T1000 (cell line): ENCODE data around the gene CDC42SE2.
"Not testable (repeated sequence)": the region's sequence is repeated elsewhere in the genome, so short reads cannot be mapped to it uniquely, and the experiment has no call there.

Experiments used
- DNase-seq: peaks from one replicate; lab custom pipeline; 2025; ENCODE audit warnings: mixed read lengths; lab: John Stamatoyannopoulos, UW

The CDC42SE2 gene

DNA sequence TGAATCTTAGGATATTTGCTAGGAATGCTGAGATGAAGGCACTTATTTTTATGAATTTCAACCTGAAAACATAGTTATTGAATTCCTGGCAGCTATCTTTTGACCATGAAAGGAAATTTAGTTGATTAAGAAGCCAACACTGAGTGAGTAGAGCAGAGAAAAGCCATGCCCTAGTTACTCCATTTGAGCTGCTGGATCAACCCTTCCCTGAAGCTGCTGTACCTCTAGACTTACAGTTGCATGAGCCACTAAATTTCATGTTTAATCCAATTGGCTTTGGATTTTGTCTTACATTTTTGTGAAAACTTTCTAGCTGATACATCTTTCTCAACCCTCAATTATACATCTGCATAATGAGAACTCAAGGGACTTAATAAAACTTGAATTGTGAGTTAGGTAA lies 54.6 kb downstream of the CDC42SE2 start:
- no peak for DNase-seq

DNA sequence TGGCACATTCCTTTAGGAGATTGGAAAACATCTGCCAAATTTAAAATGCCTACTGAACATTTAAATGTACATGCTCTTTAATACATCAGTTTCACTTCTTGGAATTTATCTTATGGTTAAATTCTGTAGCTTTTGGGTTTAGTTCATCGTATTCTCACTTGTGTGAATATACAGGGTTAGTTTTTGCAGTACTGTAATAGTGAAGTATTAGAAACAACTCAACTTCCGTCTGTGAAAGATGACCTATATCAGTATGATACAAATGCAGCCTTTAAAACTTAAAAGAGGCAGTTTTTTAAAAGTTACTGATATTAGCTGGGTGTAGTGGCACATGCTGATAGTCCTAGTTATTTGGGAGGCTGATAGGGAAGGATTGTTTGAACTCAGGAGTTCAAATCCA lies 57.2 kb downstream of the CDC42SE2 start:
- no peak for DNase-seq

DNA sequence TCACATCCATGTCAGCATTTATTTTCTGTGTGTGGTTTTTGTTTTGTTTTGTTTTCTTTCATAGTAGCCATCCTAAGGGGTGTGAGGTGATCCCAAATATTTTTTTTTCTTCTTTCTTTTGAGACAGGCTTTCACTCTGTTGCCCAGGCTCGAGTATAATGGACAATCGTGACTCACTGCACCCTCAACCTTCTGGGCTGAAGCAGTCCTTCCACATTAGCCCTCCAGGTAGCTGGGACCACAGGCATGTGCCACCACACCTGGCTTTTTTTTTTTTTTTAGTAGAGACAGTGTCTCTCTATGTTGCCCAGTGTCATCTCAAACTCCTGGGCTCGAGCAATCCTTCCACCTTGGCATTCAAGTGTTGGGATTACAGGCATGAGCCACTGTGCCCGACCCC lies 59.1 kb downstream of the CDC42SE2 start:
- no peak for DNase-seq

DNA sequence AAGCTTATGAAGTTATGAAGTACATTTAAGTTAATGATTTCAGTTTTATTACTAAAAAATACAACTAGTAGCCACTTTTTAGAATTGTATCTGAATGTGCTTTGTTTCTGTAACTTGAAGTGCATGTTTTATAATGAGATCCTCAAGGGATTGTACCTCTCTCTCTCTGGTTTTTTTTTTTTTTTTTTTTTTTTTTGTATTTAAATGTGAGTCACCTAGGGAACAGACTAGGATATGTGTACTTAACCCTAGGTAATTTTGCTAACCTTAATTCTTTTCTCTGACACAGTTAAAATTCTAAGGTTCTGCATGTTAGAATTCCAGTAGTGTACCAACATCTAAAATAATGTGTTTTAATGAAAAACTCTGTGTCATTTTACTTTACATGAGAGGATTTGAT lies 59.5 kb downstream of the CDC42SE2 start:
- DNase-seq: no peak

DNA sequence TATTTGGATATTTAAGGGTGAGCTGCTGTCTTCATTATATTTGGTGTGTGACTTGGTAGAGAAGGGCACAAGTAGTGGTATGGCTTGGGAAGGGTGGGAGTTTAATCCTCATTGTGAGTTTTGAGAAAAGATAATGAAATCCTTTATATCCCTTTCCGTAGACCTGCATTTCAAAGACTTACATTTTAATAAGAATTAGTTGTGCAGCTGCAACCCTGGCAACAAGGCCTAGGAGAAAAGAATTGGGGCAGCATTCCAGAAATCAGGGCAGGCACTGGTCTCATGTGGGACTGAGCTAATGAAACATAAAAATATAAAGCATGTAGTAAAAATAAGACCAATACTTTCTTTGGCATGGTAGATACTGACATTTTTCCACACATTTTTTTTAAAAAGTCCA lies 60.5 kb downstream of the CDC42SE2 start:
- DNase-seq: no peak

DNA sequence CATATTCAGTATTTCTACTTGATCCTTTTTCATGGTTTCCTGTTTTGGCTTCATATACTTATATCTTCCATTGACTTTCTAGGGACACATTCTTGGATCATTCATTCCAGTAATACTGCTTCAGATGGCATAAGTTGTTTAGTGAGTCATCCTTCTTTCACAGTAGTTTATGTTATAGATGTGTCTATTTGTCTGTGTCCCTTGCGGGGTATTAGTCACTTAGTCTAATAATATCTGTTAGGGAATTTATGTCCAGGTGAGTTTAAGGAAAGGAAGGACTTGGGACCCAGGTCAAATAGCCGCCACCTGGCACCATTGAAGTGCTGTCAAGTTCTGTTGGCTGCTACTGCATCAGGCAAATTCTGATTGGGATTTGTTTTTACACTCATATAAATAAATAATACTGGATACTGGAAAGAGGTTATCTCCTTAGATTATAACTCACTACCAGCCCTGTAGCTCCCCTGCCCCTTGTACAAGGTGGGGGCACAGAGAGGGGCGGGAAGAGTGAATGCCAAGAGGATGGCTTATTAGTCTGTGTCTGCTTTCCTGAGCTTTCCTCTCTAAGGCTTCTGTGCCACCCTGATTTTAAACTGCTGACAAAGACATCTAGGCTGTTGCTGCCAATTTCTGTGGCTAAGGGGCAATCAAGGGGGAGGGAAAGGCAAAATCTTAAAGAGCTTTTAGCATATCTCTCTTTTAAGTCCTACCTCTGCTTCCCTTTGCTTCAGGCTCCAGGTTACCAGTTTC lies 64.9 kb downstream of the CDC42SE2 start:
- no peak for DNase-seq

DNA sequence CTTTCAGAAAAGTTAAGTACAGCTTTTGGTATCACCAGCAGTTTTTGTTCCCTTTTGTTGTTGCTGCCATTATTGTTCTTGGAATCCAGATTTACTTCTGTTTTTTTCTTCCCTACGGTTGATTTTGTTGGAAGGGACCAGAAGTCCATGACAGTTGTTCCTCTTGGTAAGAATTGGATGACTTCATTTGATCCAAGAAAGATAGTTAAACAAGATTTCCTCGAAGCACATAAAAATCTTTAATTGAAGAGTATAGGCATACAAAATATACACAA lies 65.4 kb downstream of the CDC42SE2 start:
- no peak for DNase-seq

DNA sequence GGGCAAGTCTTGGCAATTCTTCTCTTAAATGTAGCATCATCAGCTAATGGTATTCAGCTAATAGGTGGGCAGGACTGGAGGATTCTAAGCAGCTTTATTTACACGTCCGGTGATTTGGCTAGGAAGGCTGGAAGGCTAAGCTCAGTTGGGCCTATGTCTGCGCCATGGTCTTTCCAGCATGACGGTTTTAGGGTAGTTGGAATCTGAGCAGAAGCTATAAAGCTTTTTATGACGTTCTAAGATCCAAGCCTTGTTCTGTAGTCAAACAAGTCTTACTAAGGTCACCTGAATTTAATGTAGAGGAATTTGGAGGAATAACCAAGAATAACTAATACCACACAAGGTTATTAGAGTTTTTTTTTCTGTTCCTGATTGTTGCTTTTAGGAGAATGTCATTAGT lies 66.2 kb downstream of the CDC42SE2 start:
- no peak for DNase-seq

DNA sequence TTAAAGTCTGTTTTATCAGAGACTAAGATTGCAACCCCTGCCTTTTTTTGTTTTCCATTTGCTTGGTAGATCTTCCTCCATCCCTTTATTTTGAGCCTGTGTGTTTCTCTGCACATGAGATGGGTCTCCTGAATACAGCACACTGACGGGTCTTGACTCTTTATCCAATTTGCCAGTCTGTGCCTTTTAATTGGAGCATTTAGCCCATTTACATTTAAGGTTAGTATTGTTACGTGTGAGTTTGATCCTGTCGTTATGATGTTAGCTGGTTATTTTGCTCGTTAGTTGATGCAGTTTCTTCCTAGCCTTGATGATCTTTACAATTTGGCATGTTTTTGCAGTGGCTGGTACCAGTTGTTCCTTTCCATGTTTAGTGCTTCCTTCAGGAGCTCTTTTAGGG lies 71.9 kb downstream of the CDC42SE2 start:
- not testable (repeated sequence) for DNase-seq

DNA sequence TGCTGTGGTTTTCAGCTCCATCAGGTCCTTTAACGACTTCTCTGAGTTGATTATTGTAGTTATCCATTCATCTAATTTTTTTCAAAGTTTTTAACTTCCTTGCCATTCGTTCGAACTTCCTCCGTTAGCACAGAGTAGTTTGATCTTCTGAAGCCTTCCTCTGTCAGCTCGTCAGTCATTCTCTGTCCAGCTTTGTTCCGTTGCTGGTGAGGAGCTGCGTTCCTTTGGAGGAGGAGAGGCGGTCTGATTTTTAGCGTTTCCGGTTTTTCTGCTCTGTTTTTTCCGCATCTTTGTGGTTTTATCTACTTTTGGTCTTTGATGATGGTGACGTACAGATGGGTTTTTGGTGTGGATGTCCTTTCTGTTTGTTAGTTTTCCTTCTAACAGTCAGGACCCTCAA lies 72.9 kb downstream of the CDC42SE2 start:
- not testable (repeated sequence) for DNase-seq

DNA sequence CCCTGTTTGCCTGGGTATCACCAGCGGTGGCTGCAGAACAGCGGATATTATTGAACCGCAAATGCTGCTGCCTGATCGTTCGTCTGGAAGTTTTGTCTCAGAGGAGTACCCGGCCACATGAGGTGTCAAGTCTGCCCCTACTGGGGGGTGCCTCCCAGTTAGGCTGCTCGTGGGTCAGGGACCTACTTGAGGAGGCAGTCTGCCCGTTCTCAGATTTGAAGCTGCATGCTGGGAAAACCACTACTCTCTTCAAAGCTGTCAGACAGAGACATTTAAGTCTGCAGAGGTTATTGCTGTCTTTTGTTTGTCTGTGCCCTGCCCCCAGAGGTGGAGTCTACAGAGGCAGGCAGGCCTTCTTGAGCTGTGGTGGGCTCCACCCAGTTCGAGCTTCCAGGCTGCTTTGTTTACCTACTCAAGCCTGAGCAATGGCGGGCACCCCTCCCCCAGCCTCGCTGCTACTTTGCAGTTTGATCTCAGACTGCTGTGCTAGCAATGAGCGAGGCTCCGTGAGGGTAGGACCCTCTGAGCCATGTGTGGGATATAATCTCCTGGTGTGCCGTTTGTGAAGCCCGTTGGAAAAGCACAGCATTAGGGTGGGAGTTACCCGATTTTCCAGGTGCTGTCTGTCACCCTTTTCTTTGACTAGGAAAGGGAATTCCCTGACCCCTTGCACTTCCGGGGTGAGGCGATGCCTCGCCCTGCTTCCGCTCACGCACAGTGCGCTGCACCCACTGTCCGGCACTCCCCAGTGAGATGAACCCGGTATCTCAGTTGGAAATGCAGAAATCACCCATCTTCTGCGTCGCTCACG lies 73.6 kb downstream of the CDC42SE2 start:
- DNase-seq: not testable (repeated sequence)

DNA sequence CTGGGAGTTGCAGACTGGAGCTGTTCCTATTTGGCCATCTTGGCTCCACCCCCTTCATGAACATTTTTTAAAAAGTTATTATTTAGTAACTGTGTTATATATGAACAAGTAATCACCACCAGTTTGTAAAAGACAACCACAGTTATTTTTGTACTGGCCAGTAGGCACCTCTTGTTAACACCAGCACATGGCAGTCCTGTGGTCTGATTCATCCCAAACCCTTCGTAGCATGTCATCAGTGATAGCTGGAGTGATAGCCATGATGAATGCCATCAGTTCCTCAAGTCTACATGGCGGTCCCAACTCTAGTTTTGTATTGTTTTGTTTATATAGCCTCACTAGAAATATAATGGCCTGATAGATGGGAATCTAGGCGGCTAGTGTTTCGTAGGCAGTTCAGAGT lies 74.2 kb downstream of the CDC42SE2 start:
- DNase-seq: no peak

DNA sequence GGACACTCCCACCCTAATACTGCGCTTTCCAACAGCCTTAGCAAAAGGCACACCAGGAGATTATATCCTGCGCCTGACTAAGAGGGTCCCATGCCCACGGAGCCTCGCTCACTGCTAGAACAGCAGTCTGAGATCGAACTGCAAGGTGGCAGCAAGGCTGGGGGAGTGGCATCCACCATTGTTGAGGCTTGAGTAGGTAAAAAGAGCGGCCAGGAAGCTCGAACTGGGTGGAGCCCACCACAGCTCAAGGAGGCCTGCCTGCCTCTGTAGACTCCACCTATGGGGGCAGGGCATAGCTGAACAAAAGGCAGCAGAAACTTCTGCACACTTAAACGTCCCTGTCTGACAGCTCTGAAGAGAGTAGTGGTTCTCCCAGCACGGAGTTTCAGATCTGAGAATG lies 80.4 kb downstream of the CDC42SE2 start:
- DNase-seq: not testable (repeated sequence)

DNA sequence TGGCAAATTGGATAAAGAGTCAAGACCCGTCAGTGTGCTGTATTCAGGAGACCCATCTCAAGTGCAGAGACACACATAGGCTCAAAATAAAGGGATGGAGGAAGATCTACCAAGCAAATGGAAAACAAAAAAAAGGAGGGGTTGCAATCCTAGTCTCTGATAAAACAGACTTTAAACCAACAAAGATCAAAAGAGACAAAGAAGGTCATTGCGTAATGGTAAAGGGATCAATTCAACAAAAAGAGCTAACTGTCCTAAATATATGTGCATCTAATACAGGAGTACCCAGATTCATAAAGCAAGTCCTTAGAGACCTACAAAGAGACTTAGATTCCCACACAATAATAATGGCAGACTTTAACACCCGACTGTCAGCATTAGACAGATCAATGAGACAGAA lies 82.4 kb downstream of the CDC42SE2 start:
- not testable (repeated sequence) for DNase-seq

DNA sequence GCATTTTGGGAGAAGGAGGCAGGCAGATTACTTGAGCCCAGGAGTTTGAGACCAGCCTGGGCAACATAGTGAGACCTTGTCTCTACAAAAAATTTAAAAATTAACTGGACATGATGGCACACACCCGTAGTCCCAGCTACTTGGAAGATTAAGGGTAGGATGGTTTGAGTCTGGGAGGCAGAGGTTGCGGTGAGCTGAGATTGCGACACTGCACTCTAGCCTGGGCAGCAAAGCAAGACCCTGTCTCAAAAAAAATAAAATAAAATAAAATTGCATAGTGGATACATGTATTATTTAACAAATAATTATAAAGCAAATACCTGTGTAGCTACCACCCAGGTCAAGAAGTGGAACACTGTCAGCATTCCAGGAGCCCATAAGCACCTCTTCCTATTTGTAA lies 90.1 kb downstream of the CDC42SE2 start:
- DNase-seq: no peak

DNA sequence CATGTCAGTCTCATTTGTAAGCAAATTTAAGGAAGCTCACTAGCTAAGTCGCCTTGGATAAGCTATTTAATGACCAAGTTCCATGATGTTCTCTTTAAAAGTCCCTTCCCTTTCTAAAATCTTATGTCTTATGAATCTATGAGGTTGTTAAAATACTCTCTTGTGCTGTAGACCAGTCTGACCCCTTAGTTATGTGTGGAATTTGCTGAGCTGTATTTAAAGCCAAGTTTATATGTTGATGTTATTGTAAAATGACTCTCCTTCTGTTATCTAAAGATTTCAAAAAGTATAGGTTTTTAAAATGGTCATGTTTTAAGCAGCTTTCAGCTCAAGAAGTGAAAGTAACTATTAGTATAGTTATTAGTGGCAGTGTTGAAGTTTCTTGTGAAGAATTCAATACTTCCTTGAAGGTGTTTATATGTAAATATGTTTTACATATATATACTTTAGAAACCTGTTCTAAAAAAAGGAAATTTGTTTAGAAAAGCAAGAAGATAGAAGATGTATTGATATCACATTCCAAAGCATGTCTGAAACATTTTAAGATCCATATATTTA lies 92.2 kb downstream of the CDC42SE2 start:
- DNase-seq: no peak

DNA sequence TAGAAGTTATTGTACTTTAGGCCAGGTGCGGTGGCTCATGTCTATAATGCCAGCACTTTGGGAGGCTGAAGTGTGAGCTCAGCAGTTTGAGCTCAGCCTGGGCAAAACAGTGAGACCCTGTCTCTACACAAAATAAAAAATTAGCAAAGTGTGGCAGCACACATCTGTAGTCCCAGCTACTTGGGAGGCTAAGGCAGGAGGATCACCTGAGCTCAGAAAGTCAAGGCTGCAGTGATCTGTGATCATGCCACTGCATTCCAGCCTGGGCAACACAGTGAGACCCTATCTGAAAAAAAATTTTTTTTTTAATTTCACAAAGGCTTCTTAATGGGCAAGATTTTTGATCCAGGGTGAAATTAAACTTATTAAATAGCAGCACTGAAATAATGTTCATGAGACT lies 92.8 kb downstream of the CDC42SE2 start:
- DNase-seq: no peak

DNA sequence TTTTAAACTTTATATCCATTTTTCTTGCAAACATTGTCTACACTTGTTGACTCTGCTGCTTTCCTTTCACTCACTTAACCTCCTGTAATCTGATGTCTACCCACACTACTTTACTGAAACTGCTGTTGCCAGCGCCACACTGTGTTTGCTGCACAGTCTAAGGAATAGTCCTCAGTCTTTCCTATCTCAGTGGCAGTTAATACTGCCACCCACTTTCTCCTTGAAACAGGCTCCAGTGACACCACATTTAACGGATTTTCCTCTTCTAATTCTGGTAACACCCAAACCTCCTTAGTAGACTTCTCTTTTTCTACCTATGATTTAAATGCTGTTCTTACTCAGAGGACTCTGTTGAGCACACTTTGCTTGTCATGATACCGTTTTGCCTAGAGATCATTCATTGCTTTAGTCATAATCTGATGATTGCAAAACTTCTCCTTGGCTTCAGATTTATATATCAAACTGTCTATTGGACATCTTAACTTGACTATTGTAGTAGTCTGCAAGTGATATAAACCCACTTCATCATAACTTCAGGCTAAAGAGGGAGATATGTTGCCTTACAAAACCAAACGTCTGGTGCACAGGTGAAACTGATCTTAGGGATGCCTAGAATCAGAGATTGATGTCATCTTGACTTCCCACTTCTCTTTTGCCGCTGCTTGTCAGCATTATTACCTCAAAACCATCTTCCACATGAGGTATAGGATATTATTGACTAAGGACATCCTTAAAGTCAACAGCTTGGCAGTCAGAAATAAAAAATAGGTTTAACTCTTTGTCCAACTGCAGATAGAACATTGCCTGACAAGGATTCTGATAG lies 94.1 kb downstream of the CDC42SE2 start:
- DNase-seq: no peak

DNA sequence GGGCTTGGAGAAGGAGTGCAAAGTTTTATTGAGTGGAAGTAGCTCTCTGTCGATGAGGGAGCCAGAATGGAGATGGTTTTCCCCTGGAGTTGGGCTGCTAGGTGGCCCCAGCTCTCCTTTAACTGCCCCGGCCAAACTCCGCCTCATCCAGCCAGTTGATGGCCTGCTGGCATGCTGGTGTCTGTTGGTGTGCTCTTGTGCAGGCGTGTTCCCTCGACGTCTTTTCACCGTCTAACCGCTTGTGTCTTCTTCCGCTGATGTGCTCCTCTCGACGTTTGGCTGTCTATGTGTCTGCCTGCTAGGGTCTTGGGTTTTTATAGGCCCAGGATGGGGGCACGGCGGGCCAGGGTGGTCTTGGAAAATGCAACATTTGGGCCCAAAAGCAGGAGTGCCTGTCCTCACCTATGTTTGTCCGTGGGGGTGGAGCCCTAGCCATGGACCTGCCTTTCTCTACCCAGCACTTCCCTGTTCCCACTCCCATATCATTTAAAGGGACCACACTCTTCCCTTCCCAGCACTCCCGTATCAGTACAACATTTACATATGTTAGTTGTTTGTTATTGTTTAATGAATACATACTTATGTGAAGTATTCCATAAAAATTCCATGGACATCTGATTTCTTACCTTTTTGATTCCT lies 97.9 kb downstream of the CDC42SE2 start:
- no peak for DNase-seq

DNA sequence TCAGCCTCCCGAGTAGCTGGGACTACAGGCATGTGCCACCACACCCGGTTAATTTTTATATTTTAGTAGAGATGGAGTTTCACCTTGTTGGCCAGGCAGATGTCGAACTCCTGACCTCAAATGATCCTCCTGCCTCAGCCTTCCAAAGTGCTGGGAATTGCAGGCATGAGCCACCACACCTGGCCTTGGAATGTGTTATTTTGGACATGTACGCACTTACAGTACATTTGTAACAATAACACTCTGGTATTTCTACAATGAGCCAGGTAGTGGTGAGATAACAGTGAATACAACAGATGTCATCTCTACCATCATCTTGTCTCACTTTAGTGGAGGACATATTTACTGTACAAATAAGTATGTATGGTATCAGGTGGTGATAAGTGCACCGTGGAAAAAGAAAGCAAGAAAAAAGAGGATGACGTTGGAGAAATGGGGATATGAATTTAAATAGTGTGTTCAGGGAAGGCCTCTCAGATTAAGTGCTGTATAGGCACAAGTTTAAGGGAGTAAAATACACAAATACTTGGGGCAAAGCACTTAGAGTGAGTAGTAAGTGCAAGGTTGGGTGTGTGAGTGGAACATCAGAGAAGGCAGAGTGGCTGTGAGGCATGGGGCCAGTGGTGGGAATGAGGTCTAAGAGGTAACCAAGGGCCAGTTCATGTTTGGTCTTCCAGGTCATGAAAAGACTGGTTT lies 100.1 kb downstream of the CDC42SE2 start:
- no peak for DNase-seq

DNA sequence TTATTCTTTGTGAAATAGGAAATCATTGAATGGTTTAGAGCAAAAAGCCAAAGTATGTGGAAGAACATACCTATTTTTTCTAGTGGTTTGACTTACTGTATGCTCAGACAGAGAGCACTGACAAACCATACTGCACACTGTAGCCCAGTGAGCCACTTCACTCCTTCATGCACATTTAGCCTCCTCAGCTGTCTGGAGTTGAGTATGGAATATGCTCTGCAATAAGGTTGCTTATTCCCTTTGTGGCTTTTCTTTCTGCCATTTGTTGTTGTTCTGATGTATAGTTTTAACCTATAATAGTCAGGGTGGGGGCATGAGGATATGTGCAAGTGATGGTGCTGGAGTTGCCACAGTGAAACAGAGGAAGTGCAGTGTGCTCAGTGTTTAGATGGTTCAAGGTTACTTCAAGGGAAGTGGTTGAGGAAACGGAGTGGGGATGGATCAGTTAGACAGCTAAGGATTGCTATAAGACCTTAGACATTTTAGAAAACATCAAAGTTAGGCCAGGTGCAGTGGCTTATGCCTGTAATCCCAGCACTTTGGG lies 100.7 kb downstream of the CDC42SE2 start:
- DNase-seq: no peak
